ENCODE measurements around the gene GPC6. TPM values are rescaled to one million over a fixed set of nuclear protein-coding genes. Genes with fewer than 3 reads are reported as not detected.

Gene GPC6
- total RNA-seq, 1 donor, result 77.8 TPM

DNA sequence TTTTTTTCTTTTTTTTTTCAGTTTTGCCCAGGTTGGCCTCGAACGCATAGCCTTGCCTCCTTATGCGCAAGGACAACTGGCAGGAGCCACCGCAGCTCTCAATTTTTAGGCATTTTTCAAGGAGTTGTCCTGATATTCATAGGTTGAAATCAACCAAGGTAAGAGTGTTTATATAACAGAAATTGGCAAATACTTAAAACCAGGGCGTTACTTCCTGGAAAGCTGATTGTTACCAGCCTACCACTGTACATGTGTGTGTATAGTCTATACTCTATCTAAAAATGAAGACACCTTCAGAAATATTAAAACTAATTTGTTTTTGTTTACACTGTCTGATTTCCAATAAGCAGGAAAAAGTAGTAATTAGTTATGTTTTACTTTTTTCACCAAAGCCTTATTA, 39.2 kb downstream of the GPC6 start:
- Histone ChIP-seq H2AFZ (ENCODE audit: low read length) (no peak overlapping the region), H3K4me2 (ENCODE audit: insufficient read depth, low read length) (no peak overlapping the region), H3K4me3 (ENCODE audit: insufficient read depth, low read length) (no peak overlapping the region), H3K36me3 (ENCODE audit: insufficient read depth, low read length) (no peaks in the 10 kb centered on the region), H3K27me3 (ENCODE audit: insufficient read depth, low read length) (no peaks in the 10 kb centered on the region), H3K79me2 (ENCODE audit: insufficient read depth, low read length) (peaks cover 8% of the 10 kb centered on the region), H4K20me1 (ENCODE audit: insufficient read depth, low read length) (no peaks in the 10 kb centered on the region), H3K27ac (ENCODE audit: low read depth, low read length) (no peak overlapping the region), H3K4me1 (ENCODE audit: insufficient read depth, low read length) (peaks cover 25% of the 10 kb centered on the region), H3K9me3 (ENCODE audit: low read depth, low read length) (no peaks in the 10 kb centered on the region)
- DNase-seq (ENCODE audit: insufficient read length, low spot score, missing footprints), result no peak
- TF ChIP-seq, protein P1, sequence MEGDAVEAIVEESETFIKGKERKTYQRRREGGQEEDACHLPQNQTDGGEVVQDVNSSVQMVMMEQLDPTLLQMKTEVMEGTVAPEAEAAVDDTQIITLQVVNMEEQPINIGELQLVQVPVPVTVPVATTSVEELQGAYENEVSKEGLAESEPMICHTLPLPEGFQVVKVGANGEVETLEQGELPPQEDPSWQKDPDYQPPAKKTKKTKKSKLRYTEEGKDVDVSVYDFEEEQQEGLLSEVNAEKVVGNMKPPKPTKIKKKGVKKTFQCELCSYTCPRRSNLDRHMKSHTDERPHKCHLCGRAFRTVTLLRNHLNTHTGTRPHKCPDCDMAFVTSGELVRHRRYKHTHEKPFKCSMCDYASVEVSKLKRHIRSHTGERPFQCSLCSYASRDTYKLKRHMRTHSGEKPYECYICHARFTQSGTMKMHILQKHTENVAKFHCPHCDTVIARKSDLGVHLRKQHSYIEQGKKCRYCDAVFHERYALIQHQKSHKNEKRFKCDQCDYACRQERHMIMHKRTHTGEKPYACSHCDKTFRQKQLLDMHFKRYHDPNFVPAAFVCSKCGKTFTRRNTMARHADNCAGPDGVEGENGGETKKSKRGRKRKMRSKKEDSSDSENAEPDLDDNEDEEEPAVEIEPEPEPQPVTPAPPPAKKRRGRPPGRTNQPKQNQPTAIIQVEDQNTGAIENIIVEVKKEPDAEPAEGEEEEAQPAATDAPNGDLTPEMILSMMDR (IDR thresholded peaks at IDR 0.05; ENCODE audit: extremely low read depth, low read depth, low read length), result no peak

DNA sequence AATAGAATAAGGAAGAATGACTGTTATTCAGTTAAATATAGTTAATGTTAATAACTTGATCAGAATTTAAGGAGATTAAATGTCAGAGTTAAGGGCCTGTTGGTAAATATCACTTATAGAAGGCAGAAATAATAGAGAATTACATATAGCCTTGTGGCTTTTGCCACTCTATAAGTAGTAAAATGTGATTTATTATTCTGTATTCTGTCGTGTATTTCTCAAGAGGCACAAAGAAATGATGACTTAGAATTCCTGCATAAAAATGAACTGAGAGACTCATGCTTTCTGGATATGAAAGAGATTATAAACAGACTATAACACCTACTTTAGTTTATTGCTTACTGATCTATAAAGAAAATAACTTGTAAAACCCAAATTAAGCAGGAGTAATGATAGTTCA, 40.1 kb downstream of the GPC6 start:
- Histone ChIP-seq H4K20me1 (ENCODE audit: insufficient read depth, low read length) (no peaks in the 10 kb centered on the region), H3K4me2 (ENCODE audit: insufficient read depth, low read length) (no peak overlapping the region), H2AFZ (ENCODE audit: low read length) (no peak overlapping the region), H3K27me3 (ENCODE audit: insufficient read depth, low read length) (no peaks in the 10 kb centered on the region), H3K4me1 (ENCODE audit: insufficient read depth, low read length) (peaks cover 21% of the 10 kb centered on the region), H3K36me3 (ENCODE audit: insufficient read depth, low read length) (no peaks in the 10 kb centered on the region), H3K79me2 (ENCODE audit: insufficient read depth, low read length) (peaks cover 8% of the 10 kb centered on the region), H3K4me3 (ENCODE audit: insufficient read depth, low read length) (no peak overlapping the region), H3K27ac (ENCODE audit: low read depth, low read length) (no peak overlapping the region), H3K9me3 (ENCODE audit: low read depth, low read length) (no peaks in the 10 kb centered on the region)
- TF ChIP-seq, protein P1 (IDR thresholded peaks at IDR 0.05; ENCODE audit: extremely low read depth, low read depth, low read length), result no peak
- no peak for DNase-seq (ENCODE audit: insufficient read length, low spot score, missing footprints)

DNA sequence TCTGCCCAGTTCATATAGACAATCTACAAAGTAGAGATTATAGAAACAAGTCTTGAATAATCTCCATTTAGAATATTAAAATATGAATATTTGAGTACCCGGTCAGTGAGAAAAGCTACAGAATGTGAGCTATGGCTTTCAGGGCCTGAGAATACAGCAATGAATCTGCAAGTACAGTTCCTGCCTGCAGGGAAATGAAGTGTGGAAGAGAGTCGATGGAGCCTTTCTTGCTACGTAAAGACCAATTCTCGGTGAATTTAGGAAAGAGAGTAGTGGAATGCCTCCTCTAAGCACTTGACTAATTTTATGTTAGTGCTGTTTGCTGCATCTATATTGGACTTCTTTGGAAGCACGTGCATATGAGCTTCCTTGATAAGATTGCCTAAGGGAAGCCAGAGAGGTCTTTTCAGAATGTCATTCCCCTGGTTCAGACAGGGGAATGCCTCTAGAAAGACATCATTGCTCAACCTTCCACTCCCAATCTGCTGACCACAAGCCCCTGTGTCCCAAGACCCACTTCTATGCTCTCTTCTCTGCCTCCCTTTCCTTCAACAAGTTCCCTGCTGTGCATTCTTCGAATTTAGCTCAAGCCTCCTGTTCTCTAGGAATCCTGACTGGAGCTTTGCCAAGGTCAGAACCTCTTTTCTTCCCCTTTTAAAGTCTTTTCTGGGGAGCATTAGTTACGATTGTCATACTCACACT, 41.9 kb downstream of the GPC6 start:
- Histone ChIP-seq H3K4me3 (ENCODE audit: insufficient read depth, low read length) (no peak overlapping the region), H3K4me2 (ENCODE audit: insufficient read depth, low read length) (no peak overlapping the region), H3K27me3 (ENCODE audit: insufficient read depth, low read length) (no peaks in the 10 kb centered on the region), H3K4me1 (ENCODE audit: insufficient read depth, low read length) (peaks cover 6% of the 10 kb centered on the region), H2AFZ (ENCODE audit: low read length) (no peak overlapping the region), H3K27ac (ENCODE audit: low read depth, low read length) (no peak overlapping the region), H3K79me2 (ENCODE audit: insufficient read depth, low read length) (peaks cover 6% of the 10 kb centered on the region), H4K20me1 (ENCODE audit: insufficient read depth, low read length) (no peaks in the 10 kb centered on the region), H3K36me3 (ENCODE audit: insufficient read depth, low read length) (no peaks in the 10 kb centered on the region), H3K9me3 (ENCODE audit: low read depth, low read length) (no peaks in the 10 kb centered on the region)
- TF ChIP-seq, protein P1 (IDR thresholded peaks at IDR 0.05; ENCODE audit: extremely low read depth, low read depth, low read length), result no peak
- DNase-seq (ENCODE audit: insufficient read length, low spot score, missing footprints), result no peak

DNA sequence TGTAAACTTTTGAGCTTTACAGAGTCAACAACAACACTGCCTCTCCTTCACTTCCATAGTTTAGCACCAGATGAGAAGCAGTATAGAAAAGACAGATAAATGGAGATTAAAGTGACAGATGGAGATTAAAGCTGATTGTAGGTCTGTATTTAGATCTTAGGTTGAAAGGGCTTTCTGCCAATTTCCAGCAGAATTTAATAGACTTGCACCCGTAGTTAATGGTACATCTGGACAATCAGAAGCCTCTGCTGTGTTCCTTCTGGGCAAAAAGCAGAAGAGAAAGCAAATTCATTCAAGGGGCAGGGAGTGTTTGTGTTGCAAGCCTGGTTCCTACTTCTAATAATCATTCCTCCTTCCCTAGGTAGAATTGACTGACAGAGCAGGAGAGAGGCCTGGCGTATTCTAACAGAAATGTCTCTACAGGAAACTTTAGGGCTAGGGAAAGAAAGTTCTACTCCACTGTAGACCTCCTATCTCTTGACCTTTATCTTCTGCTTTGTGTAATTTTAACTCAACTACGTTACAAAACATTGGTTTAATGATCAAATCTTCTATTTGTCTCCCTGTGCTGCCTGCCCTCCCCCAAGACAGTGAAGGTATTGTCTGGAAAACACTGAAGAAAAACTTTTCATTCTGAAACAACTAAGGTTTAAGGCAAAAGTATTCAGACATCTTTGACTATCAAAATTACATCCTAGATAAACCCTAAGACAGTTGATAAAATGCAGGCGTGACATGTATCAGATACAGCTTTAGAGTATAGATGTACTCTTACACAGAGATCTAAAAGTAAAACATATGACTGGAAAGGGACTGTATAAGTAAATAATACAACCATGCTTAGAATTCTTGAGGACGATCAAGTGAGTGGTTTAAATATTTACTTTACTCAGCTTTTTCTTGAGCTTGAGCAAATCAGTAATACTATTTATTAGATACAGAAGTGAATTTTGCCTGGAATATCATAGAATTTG, 44.4 kb downstream of the GPC6 start:
- no peak overlapping the region for H3K27ac ChIP-seq (ENCODE audit: low read depth, low read length)
- peak overlapping the region; percentile 56 for H2AFZ ChIP-seq (ENCODE audit: low read length)
- peaks cover 6% of the 10 kb centered on the region for H3K4me1 ChIP-seq (ENCODE audit: insufficient read depth, low read length)
- DNase-seq (ENCODE audit: insufficient read length, low spot score, missing footprints), result no peak
- no peaks in the 10 kb centered on the region for H3K79me2 ChIP-seq (ENCODE audit: insufficient read depth, low read length)
- H3K4me3 ChIP-seq (ENCODE audit: insufficient read depth, low read length), result no peak overlapping the region
- H3K4me2 ChIP-seq (ENCODE audit: insufficient read depth, low read length), result no peak overlapping the region
- TF ChIP-seq, protein P1 (IDR thresholded peaks at IDR 0.05; ENCODE audit: extremely low read depth, low read depth, low read length), result no peak
- H3K27me3 ChIP-seq (ENCODE audit: insufficient read depth, low read length), result no peaks in the 10 kb centered on the region
- no peaks in the 10 kb centered on the region for H4K20me1 ChIP-seq (ENCODE audit: insufficient read depth, low read length)
- H3K36me3 ChIP-seq (ENCODE audit: insufficient read depth, low read length), result no peaks in the 10 kb centered on the region
- H3K9me3 ChIP-seq (ENCODE audit: low read depth, low read length), result no peaks in the 10 kb centered on the region

Data from osteoblast (primary cell).